Activated CD8-positive, alpha-beta T cell treated with anti-CD3 and anti-CD28 coated beads, Interleukin-2, amount 10 ng/mL, durations not matched to agents 7 days and 5 days (primary cell): ENCODE results near the gene GRIN3A. TPM values are rescaled to one million over a fixed set of nuclear protein-coding genes. Genes with fewer than 3 reads are reported as not detected.

ENCODE experiments used
- ATAC-seq: fragments of 150-1000 bp; cut with Tn5 transposase; one replicate; pipeline ENCODE4 v1.10.0; 2021; ENCODE audit warnings: moderate library complexity
- CTCF ChIA-PET: fragments of 350-600 bp; sonication (Branson Sonifier 250); formaldehyde crosslinking; loops from one replicate; lab custom pipeline; 2021; ENCODE audit warnings: antibody characterized with exemption; lab: Charles Lee
- POLR2A ChIA-PET: fragments of 350-600 bp; sonication (Branson Sonifier 250); formaldehyde crosslinking; loops from one replicate; lab custom pipeline; 2021; ENCODE audit warnings: antibody characterized with exemption; lab: Charles Lee
- DNase-seq: peaks from one replicate; pipeline ENCODE4 v3.0.0-alpha.2; 2020
- H3K27ac Mint-ChIP-seq: one replicate; pipeline ENCODE4 v1.8.0; 2021; ENCODE audit warnings: mild to moderate bottlenecking, mixed read lengths
- H3K27me3 Mint-ChIP-seq: one replicate; pipeline ENCODE4 v1.8.0; 2021; ENCODE audit warnings: low read depth, mixed read lengths
- H3K36me3 Mint-ChIP-seq: one replicate; pipeline ENCODE4 v1.8.0; 2021; ENCODE audit warnings: low read depth, mixed read lengths
- H3K4me1 Mint-ChIP-seq: one replicate; pipeline ENCODE4 v1.8.0; 2021; ENCODE audit warnings: low read depth, mixed read lengths
- H3K4me3 Mint-ChIP-seq: one replicate; pipeline ENCODE4 v1.8.0; 2021; ENCODE audit warnings: mild to moderate bottlenecking, mixed read lengths
- H3K9me3 Mint-ChIP-seq: one replicate; pipeline ENCODE4 v1.8.0; 2022; ENCODE audit warnings: mixed read lengths; ENCODE audit not compliant: insufficient read depth
- total RNA-seq, 2 experiments: library from RNA; stranded (reverse); gene quantifications; one replicate each; pipeline ENCODE4 v1.2.3, GENCODE V29; 2021

Gene GRIN3A
- total RNA-seq, 2 experiments from 2014 or later, result not detected

DNA sequence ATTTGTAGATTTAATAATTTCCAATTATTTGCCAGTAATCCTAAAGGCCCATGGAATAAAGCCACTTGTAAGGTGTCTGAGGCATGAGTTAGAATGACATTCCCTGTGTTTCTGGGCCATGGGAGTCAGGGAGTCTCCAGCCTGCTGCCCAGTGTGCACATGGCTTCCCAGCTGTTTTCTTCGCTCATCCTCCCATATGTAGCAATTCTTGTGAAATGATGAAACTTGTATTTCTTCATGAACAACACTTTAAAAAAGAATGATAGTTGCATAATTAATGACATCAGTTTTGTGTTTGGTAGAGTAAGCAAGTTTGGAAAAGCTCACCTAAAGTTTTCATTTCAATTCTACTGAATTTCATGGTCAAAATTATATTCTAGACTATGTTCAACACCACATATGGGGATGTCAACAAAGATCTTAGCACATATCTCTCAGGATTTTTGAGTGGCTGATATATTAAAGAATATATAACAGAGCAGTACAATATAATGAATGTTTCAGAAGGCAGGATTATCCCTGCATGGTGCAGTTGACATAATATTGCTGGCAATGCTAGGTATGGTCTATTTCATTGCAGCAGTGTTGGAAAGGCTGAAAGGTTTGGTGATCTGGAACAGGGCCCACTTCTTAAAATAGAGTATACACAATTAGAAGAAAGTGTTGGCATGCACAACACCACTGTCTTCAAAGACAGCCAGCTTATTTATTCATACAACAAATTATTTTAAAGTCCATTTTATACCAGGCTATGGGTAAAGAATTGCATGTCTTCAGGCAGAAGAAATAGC is 44.7 kb downstream of the GRIN3A start:
- Mint-ChIP-seq H3K9me3 (no peaks in the 10 kb centered on the region), H3K4me3 (no peak overlapping the region), H3K27ac (no peak overlapping the region), H3K4me1 (no peaks in the 10 kb centered on the region), H3K27me3 (no peaks in the 10 kb centered on the region), H3K36me3 (no peaks in the 10 kb centered on the region)
- POLR2A ChIA-PET, result no interaction called here
- CTCF ChIA-PET, result no interaction called here
- DNase-seq (no peak), ATAC-seq (no peak)

DNA sequence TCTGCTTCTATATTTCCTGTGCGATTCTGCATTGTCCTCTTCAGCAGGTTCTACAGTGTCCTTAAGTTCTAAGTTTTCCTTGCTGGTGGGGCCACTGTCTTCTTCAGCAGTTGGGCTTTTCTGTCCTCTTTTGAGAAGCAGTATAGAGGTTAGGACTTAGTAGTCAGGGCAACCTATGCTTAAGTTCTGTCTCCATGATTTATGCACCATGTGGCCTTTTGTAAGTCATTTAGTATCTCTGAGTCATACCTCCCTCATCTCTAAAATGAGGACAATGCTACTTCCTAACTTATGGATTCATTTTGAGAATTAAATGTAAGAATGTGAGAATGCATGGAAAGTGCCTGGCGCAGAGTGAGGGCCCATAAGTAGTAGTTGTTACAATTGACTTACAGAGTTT is 46.8 kb downstream of the GRIN3A start:
- ATAC-seq (no peak), DNase-seq (no peak)
- POLR2A ChIA-PET, result no interaction called here
- no peaks in the 10 kb centered on the region for H3K36me3 Mint-ChIP-seq
- no peaks in the 10 kb centered on the region for H3K27me3 Mint-ChIP-seq
- CTCF ChIA-PET, result no interaction called here
- no peak overlapping the region for H3K4me3 Mint-ChIP-seq
- H3K9me3 Mint-ChIP-seq, result no peaks in the 10 kb centered on the region
- no peak overlapping the region for H3K27ac Mint-ChIP-seq
- no peaks in the 10 kb centered on the region for H3K4me1 Mint-ChIP-seq

DNA sequence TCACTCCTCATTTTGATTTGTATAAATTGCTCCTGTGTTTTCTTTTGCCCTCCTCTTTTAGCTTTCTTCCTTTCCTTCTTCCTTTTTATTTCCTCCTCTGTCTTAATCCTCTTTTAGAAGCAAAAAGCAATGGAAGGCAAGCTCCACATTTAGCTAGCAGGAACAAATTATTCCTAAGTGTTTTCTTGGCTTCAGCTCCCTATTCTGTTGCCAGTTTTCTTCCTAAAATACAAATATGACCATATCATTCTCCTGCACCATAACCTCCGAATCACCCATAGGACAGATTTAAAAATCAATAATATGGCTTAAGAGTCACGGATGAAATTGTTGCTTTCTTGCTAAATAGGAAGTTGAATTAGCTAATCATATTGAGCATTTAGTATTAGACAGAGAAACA is 49.4 kb downstream of the GRIN3A start:
- no peak for DNase-seq
- no peak for ATAC-seq
- POLR2A ChIA-PET, result no interaction called here
- H3K9me3 Mint-ChIP-seq, result no peaks in the 10 kb centered on the region
- H3K27me3 Mint-ChIP-seq, result no peaks in the 10 kb centered on the region
- no peak overlapping the region for H3K4me3 Mint-ChIP-seq
- CTCF ChIA-PET, result no interaction called here
- H3K36me3 Mint-ChIP-seq, result no peaks in the 10 kb centered on the region
- H3K4me1 Mint-ChIP-seq, result no peaks in the 10 kb centered on the region
- no peak overlapping the region for H3K27ac Mint-ChIP-seq

DNA sequence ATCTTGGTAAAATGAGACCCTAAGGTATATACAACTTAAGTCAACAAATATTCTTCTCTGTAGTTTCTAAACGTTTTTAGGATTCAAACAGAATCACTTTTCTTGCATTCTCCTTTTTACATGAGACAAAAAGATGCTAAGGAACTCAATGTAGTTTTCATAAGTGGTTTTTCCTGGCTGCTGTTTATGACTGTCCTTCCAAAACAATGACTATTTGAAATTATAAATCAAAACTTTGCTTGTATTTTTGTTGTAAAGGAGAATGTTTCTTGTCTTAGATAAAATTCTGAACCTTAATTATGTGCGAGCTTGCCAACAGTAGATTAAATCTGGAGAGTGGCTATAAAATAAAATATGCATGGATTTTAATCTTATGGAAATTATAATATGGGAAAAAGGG is 53.8 kb downstream of the GRIN3A start:
- no peaks in the 10 kb centered on the region for H3K4me1 Mint-ChIP-seq
- ATAC-seq, result no peak
- no peak overlapping the region for H3K4me3 Mint-ChIP-seq
- no peak for DNase-seq
- POLR2A ChIA-PET, result no interaction called here
- H3K27me3 Mint-ChIP-seq, result no peaks in the 10 kb centered on the region
- H3K27ac Mint-ChIP-seq, result no peak overlapping the region
- H3K36me3 Mint-ChIP-seq, result no peaks in the 10 kb centered on the region
- CTCF ChIA-PET, result no interaction called here
- H3K9me3 Mint-ChIP-seq, result no peaks in the 10 kb centered on the region

DNA sequence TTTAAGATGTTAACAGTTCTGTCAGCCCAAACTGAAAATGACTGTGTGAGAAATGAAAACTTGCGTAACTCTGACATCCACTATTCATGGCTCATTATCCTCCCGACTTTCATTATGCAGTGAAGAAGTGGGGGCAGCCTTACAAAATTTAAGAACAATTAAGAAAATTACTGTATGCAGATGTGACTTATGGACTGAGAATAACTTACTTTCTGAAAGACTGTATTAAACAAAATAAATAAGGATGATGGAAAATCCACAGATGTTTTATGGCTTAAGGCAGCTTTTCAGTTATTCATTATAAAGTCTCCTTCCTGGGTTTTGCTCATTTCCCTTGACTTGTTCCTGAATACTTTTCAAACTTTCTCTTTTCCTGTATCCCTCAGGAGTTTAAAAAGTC is 55.2 kb downstream of the GRIN3A start:
- no peaks in the 10 kb centered on the region for H3K4me1 Mint-ChIP-seq
- H3K9me3 Mint-ChIP-seq, result no peaks in the 10 kb centered on the region
- ChIA-PET CTCF (no interaction called here), POLR2A (no interaction called here)
- H3K36me3 Mint-ChIP-seq, result no peaks in the 10 kb centered on the region
- H3K4me3 Mint-ChIP-seq, result no peak overlapping the region
- no peaks in the 10 kb centered on the region for H3K27me3 Mint-ChIP-seq
- no peak for ATAC-seq
- no peak overlapping the region for H3K27ac Mint-ChIP-seq
- no peak for DNase-seq

DNA sequence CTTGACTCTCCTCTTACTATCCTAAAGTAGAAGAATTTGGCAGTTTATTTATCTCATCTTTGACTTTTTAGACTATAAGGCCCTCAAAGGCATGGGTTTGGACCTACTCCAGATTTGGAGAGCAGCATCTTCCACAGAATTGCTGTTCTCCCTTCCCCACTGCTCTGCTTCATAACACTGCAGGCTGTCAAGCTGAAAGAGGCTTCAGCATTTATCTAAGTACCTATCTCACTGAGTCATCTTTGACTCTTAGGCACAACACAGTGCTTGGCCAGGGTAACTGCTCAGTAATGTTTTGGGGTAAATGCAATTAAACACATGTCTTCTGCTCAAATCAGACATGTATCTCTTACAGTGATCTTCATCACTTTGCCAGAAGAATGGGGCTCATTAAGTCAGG is 60.6 kb downstream of the GRIN3A start:
- ATAC-seq, result no peak
- Mint-ChIP-seq H3K27ac (no peak overlapping the region), H3K4me3 (no peak overlapping the region), H3K27me3 (peaks cover 4% of the 10 kb centered on the region), H3K36me3 (no peaks in the 10 kb centered on the region), H3K9me3 (no peaks in the 10 kb centered on the region), H3K4me1 (no peaks in the 10 kb centered on the region)
- ChIA-PET POLR2A (no interaction called here), CTCF (no interaction called here)
- no peak for DNase-seq

DNA sequence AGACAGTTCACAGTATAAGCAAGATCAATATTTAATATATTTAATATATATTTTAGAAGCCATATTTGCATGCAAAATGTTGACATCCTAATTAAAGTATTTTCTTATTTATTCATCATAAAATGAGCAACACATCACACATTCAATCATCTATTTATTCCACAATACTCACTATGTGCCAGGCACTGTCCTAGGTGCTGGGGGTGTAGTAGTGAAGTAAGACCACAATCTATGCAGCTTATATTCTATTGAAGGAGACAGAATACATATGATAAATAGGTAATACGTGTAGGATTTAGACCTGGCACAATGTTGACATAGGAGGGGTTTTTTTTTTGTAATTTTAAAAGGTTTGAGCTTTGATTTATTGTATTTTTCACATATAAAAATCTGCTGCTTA is 63.1 kb downstream of the GRIN3A start:
- ChIA-PET POLR2A (no interaction called here), CTCF (no interaction called here)
- H3K27ac Mint-ChIP-seq, result no peak overlapping the region
- no peaks in the 10 kb centered on the region for H3K9me3 Mint-ChIP-seq
- H3K36me3 Mint-ChIP-seq, result no peaks in the 10 kb centered on the region
- H3K4me1 Mint-ChIP-seq, result no peaks in the 10 kb centered on the region
- DNase-seq (no peak), ATAC-seq (no peak)
- peaks cover 4% of the 10 kb centered on the region for H3K27me3 Mint-ChIP-seq
- H3K4me3 Mint-ChIP-seq, result no peak overlapping the region

DNA sequence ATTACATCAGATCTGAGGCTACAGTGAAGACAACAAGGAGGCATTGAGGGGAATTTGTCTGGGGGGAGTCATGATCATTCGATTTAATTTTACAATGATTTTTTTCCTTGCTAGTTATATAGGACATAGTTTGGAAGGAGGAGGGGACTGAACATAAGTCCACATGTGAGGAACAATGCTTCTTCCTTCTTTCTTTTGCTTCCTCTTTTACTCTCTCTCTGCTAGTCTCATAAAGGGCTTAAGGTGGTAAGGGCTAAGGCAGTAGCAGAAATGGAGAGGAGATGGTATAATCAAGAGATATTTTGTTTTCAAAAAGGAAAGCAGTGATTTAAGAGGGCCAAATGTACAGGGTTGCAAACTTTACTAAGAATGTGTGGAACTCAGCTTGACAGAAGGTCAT is 64.3 kb downstream of the GRIN3A start:
- H3K27ac Mint-ChIP-seq, result no peak overlapping the region
- POLR2A ChIA-PET, result no interaction called here

DNA sequence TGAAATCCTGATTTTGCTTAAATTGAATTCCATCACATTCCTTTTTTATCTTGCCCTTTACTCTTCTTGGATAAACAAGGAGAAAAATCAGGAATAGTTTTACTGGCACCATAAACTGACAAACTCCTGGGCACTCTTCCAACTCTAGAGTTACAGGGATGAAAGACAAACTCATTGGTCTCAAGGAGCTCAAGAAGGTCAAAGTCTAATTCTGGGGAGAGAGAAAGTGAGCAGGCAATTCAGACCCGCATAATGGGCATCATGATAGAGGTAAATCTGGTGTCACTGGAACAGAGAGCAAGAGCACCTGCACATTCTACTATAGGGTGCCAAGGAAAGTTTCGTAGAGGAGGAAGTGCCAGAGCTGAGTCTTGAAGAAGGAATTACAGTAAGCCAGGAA is 64.8 kb downstream of the GRIN3A start:
- no peaks in the 10 kb centered on the region for H3K36me3 Mint-ChIP-seq
- peaks cover 4% of the 10 kb centered on the region for H3K27me3 Mint-ChIP-seq
- H3K27ac Mint-ChIP-seq, result no peak overlapping the region
- DNase-seq, result no peak
- ChIA-PET CTCF (no interaction called here), POLR2A (no interaction called here)
- H3K4me1 Mint-ChIP-seq, result no peaks in the 10 kb centered on the region
- no peak overlapping the region for H3K4me3 Mint-ChIP-seq
- ATAC-seq, result no peak
- no peaks in the 10 kb centered on the region for H3K9me3 Mint-ChIP-seq

More for the DNA sequence above, 64.3 kb downstream of the GRIN3A start:
- H3K4me3 Mint-ChIP-seq, result no peak overlapping the region
- H3K9me3 Mint-ChIP-seq, result no peaks in the 10 kb centered on the region
- ATAC-seq (no peak), DNase-seq (no peak)
- H3K36me3 Mint-ChIP-seq, result no peaks in the 10 kb centered on the region
- CTCF ChIA-PET, result no interaction called here
- peaks cover 4% of the 10 kb centered on the region for H3K27me3 Mint-ChIP-seq
- H3K4me1 Mint-ChIP-seq, result no peaks in the 10 kb centered on the region

DNA sequence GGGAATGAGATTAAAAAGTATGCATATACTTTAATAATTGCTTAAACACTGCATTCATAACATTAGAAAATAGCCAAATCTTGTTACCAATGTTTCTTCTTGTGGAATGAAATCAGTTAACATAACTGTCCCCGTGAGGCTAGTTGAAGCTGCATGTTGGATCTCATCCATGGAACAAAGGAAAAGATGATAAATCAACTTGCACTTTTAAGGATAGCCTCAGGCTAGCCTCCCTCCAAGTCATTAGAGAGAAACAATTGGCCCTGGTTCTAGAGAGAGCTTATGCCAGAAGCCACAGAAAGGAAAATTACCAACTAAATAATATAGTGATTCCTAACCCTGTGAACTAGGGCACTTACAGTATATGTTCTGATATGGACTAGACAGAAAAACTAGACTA is 66.9 kb downstream of the GRIN3A start:
- ATAC-seq (no peak), DNase-seq (no peak)
- H3K36me3 Mint-ChIP-seq, result no peaks in the 10 kb centered on the region
- ChIA-PET POLR2A (no interaction called here), CTCF (no interaction called here)
- no peaks in the 10 kb centered on the region for H3K9me3 Mint-ChIP-seq
- no peak overlapping the region for H3K27ac Mint-ChIP-seq
- H3K27me3 Mint-ChIP-seq, result peaks cover 4% of the 10 kb centered on the region
- no peaks in the 10 kb centered on the region for H3K4me1 Mint-ChIP-seq
- no peak overlapping the region for H3K4me3 Mint-ChIP-seq

DNA sequence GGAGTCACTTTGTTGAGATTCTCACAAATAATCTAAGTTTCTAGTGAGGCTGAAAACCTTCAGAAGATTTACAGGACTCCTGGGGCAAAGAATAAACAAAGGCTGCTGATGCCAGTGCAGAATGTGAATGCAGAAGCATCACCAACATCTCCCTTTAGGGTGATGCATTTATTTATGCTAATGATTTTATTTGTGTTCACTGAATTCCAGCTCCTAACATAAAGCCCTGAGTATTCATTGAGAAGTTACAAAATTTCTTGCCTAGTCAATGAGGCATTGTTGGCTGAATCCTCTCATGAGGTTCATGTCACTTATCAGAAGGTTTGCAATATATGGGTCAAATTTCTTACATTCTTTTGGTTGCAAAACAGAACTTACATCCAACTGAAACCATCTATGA is 70.0 kb downstream of the GRIN3A start:
- DNase-seq (no peak), ATAC-seq (no peak)
- H3K4me1 Mint-ChIP-seq, result no peaks in the 10 kb centered on the region
- ChIA-PET CTCF (interaction anchor here (1.5 kb wide), 1 partner anchor 43 kb away, joined by 4 read pairs; no protein-coding TSS in a partner anchor), POLR2A (no interaction called here)
- H3K36me3 Mint-ChIP-seq, result no peaks in the 10 kb centered on the region
- no peak overlapping the region for H3K27ac Mint-ChIP-seq
- no peaks in the 10 kb centered on the region for H3K9me3 Mint-ChIP-seq
- peaks cover 2% of the 10 kb centered on the region for H3K27me3 Mint-ChIP-seq
- H3K4me3 Mint-ChIP-seq, result no peak overlapping the region

DNA sequence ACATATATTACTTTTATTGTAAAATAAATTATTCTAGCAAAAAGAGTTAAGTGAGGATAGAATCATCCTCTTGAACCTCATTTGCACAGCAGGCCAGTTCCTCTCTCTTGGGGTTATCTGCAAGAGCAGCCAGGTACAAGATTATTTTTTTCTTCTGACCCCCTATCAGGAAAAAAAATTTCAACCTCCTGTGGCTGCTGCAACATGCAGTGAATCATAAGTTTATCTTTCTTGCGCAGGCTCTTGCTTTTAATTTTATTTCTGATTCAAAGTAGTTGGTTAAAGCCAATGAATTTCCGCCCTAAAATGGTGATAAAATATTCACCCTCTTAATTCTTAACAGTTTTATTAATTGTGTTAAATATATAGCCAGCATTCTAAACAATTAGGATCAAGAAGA is 74.0 kb downstream of the GRIN3A start:
- Mint-ChIP-seq H3K27me3 (peaks cover 4% of the 10 kb centered on the region), H3K36me3 (no peaks in the 10 kb centered on the region), H3K4me3 (no peak overlapping the region), H3K27ac (no peak overlapping the region), H3K4me1 (no peaks in the 10 kb centered on the region), H3K9me3 (no peaks in the 10 kb centered on the region)
- DNase-seq (no peak), ATAC-seq (no peak)
- CTCF ChIA-PET, result no interaction called here
- POLR2A ChIA-PET, result no interaction called here
